WTC11 (cell line): ENCODE data around the gene IFNL2. TPM values are rescaled to one million over a fixed set of nuclear protein-coding genes. Genes with fewer than 3 reads are reported as not detected.

ENCODE experiments used
- ATAC-seq: fragments of 200-7000 bp; cut with Tn5 transposase; 2 replicates; pipeline ENCODE4 v1.10.0; 2021; ENCODE audit warnings: mild to moderate bottlenecking, moderate library complexity
- CTCF ChIA-PET: fragments of 300-600 bp; sonication (Branson Sonifier 250); formaldehyde crosslinking; loops from one replicate; lab custom pipeline; 2021; ENCODE audit warnings: antibody characterized with exemption; lab: Charles Lee
- POLR2A ChIA-PET: fragments of 350-600 bp; sonication (Branson Sonifier 250); formaldehyde crosslinking; loops from one replicate; lab custom pipeline; 2021; ENCODE audit warnings: antibody characterized with exemption; lab: Charles Lee
- DNase-seq: peaks from one replicate; pipeline ENCODE4 v3.0.0; 2021; ENCODE audit warnings: low spot score
- H3K27ac Mint-ChIP-seq: 2 replicates; pipeline ENCODE4 v1.8.0; 2021; ENCODE audit warnings: mixed read lengths
- H3K27me3 Mint-ChIP-seq: 2 replicates; pipeline ENCODE4 v1.8.0; 2021; ENCODE audit warnings: low read depth, mild to moderate bottlenecking, moderate library complexity, mixed read lengths
- H3K36me3 Mint-ChIP-seq: 2 replicates; pipeline ENCODE4 v1.8.0; 2021; ENCODE audit warnings: mixed read lengths
- H3K4me1 Mint-ChIP-seq: 2 replicates; pipeline ENCODE4 v1.8.0; 2022; ENCODE audit warnings: mixed read lengths
- H3K4me3 Mint-ChIP-seq: 2 replicates; pipeline ENCODE4 v1.8.0; 2021; ENCODE audit warnings: mild to moderate bottlenecking, moderate library complexity, mixed read lengths
- H3K9me3 Mint-ChIP-seq: 2 replicates; pipeline ENCODE4 v1.8.0; 2021; ENCODE audit warnings: mixed read lengths
- AFF4 ChIP-seq: sonication (generic); formaldehyde crosslinking; IDR thresholded peaks from 2 replicates; pipeline ENCODE4 v1.8.1; 2023; ENCODE audit warnings: mild to moderate bottlenecking, missing genetic modification reagents, borderline replicate concordance
- ATF1 ChIP-seq: sonication (generic); formaldehyde crosslinking; IDR thresholded peaks from 2 replicates; pipeline ENCODE4 v1.8.1; 2023; ENCODE audit warnings: mild to moderate bottlenecking, moderate library complexity, missing genetic modification reagents
- ATF3 ChIP-seq: sonication (generic); formaldehyde crosslinking; conservative IDR thresholded peaks from 2 replicates; pipeline ENCODE4 v1.8.1; 2022; ENCODE audit warnings: mild to moderate bottlenecking, missing genetic modification reagents
- E2F1 ChIP-seq: sonication (generic); formaldehyde crosslinking; IDR thresholded peaks from 2 replicates; pipeline ENCODE4 v1.8.0; 2022; ENCODE audit warnings: mild to moderate bottlenecking, missing genetic modification reagents
- E2F4 ChIP-seq: sonication (generic); formaldehyde crosslinking; IDR thresholded peaks from 2 replicates; pipeline ENCODE4 v1.8.1; 2022; ENCODE audit warnings: low read depth, mild to moderate bottlenecking, moderate library complexity, missing genetic modification reagents, borderline replicate concordance
- ERG ChIP-seq: fragments of 250-450 bp; sonication (Bioruptor Pico); IDR thresholded peaks from 2 replicates; pipeline ENCODE4 v1.8.0; 2021; ENCODE audit warnings: mild to moderate bottlenecking
- GABPB1 ChIP-seq: sonication (generic); formaldehyde crosslinking; IDR thresholded peaks from 2 replicates; pipeline ENCODE4 v1.8.1; 2023; ENCODE audit warnings: mild to moderate bottlenecking, missing genetic modification reagents
- IRF2 ChIP-seq: sonication (generic); formaldehyde crosslinking; IDR thresholded peaks from 2 replicates; pipeline ENCODE4 v1.8.0; 2022; ENCODE audit warnings: low read depth, missing genetic modification reagents, borderline replicate concordance
- MAX ChIP-seq: sonication (generic); formaldehyde crosslinking; IDR thresholded peaks from 2 replicates; pipeline ENCODE4 v1.8.0; 2022; ENCODE audit warnings: mild to moderate bottlenecking, missing genetic modification reagents
- MYBL2 ChIP-seq: sonication (generic); formaldehyde crosslinking; IDR thresholded peaks from 2 replicates; pipeline ENCODE4 v1.8.1; 2023; ENCODE audit warnings: mild to moderate bottlenecking, moderate library complexity, missing genetic modification reagents
- NFATC4 ChIP-seq: fragments of 250-450 bp; sonication (Bioruptor Pico); IDR thresholded peaks from 2 replicates; pipeline ENCODE4 v1.9.0; 2021; ENCODE audit warnings: mild to moderate bottlenecking
- PRDM15 ChIP-seq: sonication (generic); formaldehyde crosslinking; IDR thresholded peaks from 2 replicates; pipeline ENCODE4 v1.8.0; 2022; ENCODE audit warnings: missing genetic modification reagents
- RELA ChIP-seq: sonication (generic); formaldehyde crosslinking; IDR thresholded peaks from 2 replicates; pipeline ENCODE4 v1.8.1; 2022; ENCODE audit warnings: missing genetic modification reagents, mild to moderate bottlenecking, borderline replicate concordance
- TEAD1 ChIP-seq: sonication (generic); formaldehyde crosslinking; IDR thresholded peaks from 2 replicates; pipeline ENCODE4 v1.8.0; 2022; ENCODE audit warnings: mild to moderate bottlenecking, missing genetic modification reagents
- ZNF396 ChIP-seq: fragments of 250-450 bp; sonication (Bioruptor Pico); IDR thresholded peaks from 2 replicates; pipeline ENCODE4 v1.8.0; 2021; ENCODE audit warnings: mild to moderate bottlenecking, moderate library complexity, borderline replicate concordance
- ZNF423 ChIP-seq: fragments of 250-450 bp; sonication (Bioruptor Pico); IDR thresholded peaks from 2 replicates; pipeline ENCODE4 v2.1.2; 2022; ENCODE audit warnings: mild to moderate bottlenecking, moderate library complexity
- ZNF532 ChIP-seq: fragments of 250-450 bp; sonication (Bioruptor Pico); IDR thresholded peaks from 2 replicates; pipeline ENCODE4 v1.9.0; 2021; ENCODE audit warnings: mild to moderate bottlenecking, borderline replicate concordance
- total RNA-seq: library from RNA; stranded (reverse); gene quantifications from 3 replicates; pipeline ENCODE4 v1.2.3, GENCODE V29; 2021

IFNL2 gene
- total RNA-seq, 1 experiment from 2014 or later, result not detected

GRCh38 chr19:39315933-39316332, 47.7 kb downstream of the IFNL2 start (continued):
- TF ChIP-seq MYBL2 (CRISPR knock-in tag) (no peak), IRF2 (CRISPR knock-in tag) (no peak), ZNF396 (no peak), TEAD1 (CRISPR knock-in tag) (no peak), NFATC4 (no peak), ZNF532 (CRISPR knock-in tag) (no peak)

- ATAC-seq (no peak), DNase-seq (no peak)
- Mint-ChIP-seq H3K27me3 (peaks cover 27% of the 10 kb centered on the region), H3K4me3 (no peak overlapping the region), H3K27ac (no peak overlapping the region), H3K9me3 (no peaks in the 10 kb centered on the region), H3K4me1 (peaks cover 15% of the 10 kb centered on the region), H3K36me3 (peaks cover 7% of the 10 kb centered on the region)
- ChIA-PET POLR2A (no interaction called here), CTCF (interaction anchor here (0.5 kb wide), 1 partner anchor 95 kb away, joined by 3 read pairs; no protein-coding TSS in a partner anchor)
- TF ChIP-seq GABPB1 (CRISPR knock-in tag) (no peak), RELA (CRISPR knock-in tag) (no peak), PRDM15 (CRISPR knock-in tag) (no peak), NFATC4 (no peak), MAX (CRISPR knock-in tag) (no peak), ZNF423 (no peak), ATF1 (no peak), E2F1 (CRISPR knock-in tag) (no peak), ATF3 (CRISPR knock-in tag) (no peak), E2F4 (CRISPR knock-in tag) (no peak), ERG (no peak), AFF4 (CRISPR knock-in tag) (no peak)
Observed at GRCh38 chr19:39316627-39317321, 48.6 kb downstream of the IFNL2 start.
